Common myeloid progenitor, CD34-positive (primary cell): ENCODE data around the gene MAST2.

Source experiments
- CTCF ChIA-PET: fragments of 350-600 bp; sonication (Branson Sonifier 250); formaldehyde crosslinking; loops from one replicate; lab custom pipeline; 2021; ENCODE audit warnings: antibody characterized with exemption; lab: Charles Lee
- POLR2A ChIA-PET: fragments of 350-600 bp; sonication (Branson Sonifier 250); formaldehyde crosslinking; loops from one replicate; lab custom pipeline; 2021; ENCODE audit warnings: antibody characterized with exemption; lab: Charles Lee
- DNase-seq, 3 donors: peaks; one replicate each; pipeline versions ENCODE4 v3.0.0 to v3.0.0-alpha.2; 2013
- H3K27ac ChIP-seq, 2 experiments: 1 replicate in 1 of 2; 2 replicates in 1 of 2; pipeline ENCODE4 v1.7.0; 2013; ENCODE audit warnings: inconsistent platforms in 2 of 2, low read length in 2 of 2, mild to moderate bottlenecking in 2 of 2, low read depth in 1 of 2, moderate library complexity in 1 of 2; ENCODE audit not compliant: severe bottlenecking in 2 of 2, insufficient read depth in 1 of 2, poor library complexity in 1 of 2
- H3K27me3 ChIP-seq, 5 experiments: replicated peaks in 2 of 5; 1 replicate in 3 of 5; 2 replicates in 2 of 5; pipeline versions ENCODE4 v1.6.1 to v1.7.0; 2013; ENCODE audit warnings: low read length in 4 of 5, mild to moderate bottlenecking in 2 of 5, moderate library complexity in 2 of 5, inconsistent platforms in 1 of 5; ENCODE audit not compliant: insufficient read depth in 5 of 5, control insufficient read depth in 4 of 5
- H3K36me3 ChIP-seq, 4 experiments: 1 replicate in 2 of 4; 2 replicates in 2 of 4; pipeline versions ENCODE4 v1.6.1 to v1.7.0; 2013; ENCODE audit warnings: low read length in 3 of 4, control low read depth in 1 of 4, mild to moderate bottlenecking in 1 of 4; ENCODE audit not compliant: control insufficient read depth in 4 of 4, insufficient read depth in 4 of 4
- H3K4me1 ChIP-seq, 4 experiments: 1 replicate in 3 of 4; 2 replicates in 1 of 4; pipeline versions ENCODE4 v1.6.1 to v1.7.1; 2013; ENCODE audit warnings: low read length in 3 of 4, mild to moderate bottlenecking in 3 of 4, control low read depth in 1 of 4, inconsistent platforms in 1 of 4, moderate library complexity in 1 of 4; ENCODE audit not compliant: control insufficient read depth in 4 of 4, insufficient read depth in 4 of 4; ENCODE audit errors: control extremely low read depth in 1 of 4
- H3K4me3 ChIP-seq, 7 experiments: 1 replicate in 4 of 7; 2 replicates in 3 of 7; pipeline versions ENCODE4 v1.5.1 to v1.7.0; 2013; ENCODE audit warnings: mild to moderate bottlenecking in 7 of 7, low read length in 6 of 7, moderate library complexity in 6 of 7, inconsistent platforms in 2 of 7, low read depth in 2 of 7, control low read depth in 1 of 7; ENCODE audit not compliant: insufficient read depth in 4 of 7, control insufficient read depth in 1 of 7; ENCODE audit errors: extremely low read depth in 1 of 7
- H3K9me3 ChIP-seq, 5 experiments: 1 replicate in 4 of 5; 2 replicates in 1 of 5; pipeline versions ENCODE4 v1.6.1 to v1.7.1; 2013; ENCODE audit warnings: low read length in 4 of 5, mild to moderate bottlenecking in 2 of 5, inconsistent platforms in 1 of 5, low read depth in 1 of 5, moderate library complexity in 1 of 5; ENCODE audit not compliant: control insufficient read depth in 4 of 5, insufficient read depth in 2 of 5; ENCODE audit errors: control extremely low read depth in 1 of 5
- WGBS: methylation state at CpG from one replicate; pipeline ENCODE4 v1.1.5; 2013; ENCODE audit not compliant: insufficient coverage; 5-methylcytosine and 5-hydroxymethylcytosine counted together

MAST2 gene

GRCh38 chr1:45974541-45975269 lies 171.3 kb downstream of the MAST2 start:
- H3K4me3 ChIP-seq = no peak overlapping the region
- CTCF ChIA-PET = interaction anchor here (1.1 kb wide), 1 partner anchor 33 kb away, joined by 3 read pairs; no protein-coding TSS in a partner anchor
- no peaks in the 10 kb centered on the region for H3K27me3 ChIP-seq
- peaks cover 6 to 23% (median 11%) of the 10 kb centered on the region in 4 experiments for H3K36me3 ChIP-seq
- POLR2A ChIA-PET = no interaction called here
- no peak for DNase-seq
- H3K4me1 ChIP-seq = no peaks in the 10 kb centered on the region
- H3K9me3 ChIP-seq = peaks cover 0 to 13% (median 5%) of the 10 kb centered on the region in 5 experiments
- H3K27ac ChIP-seq = no peak overlapping the region
- WGBS = no CpG with 5 or more reads among the region's 1 CpG

DNA sequence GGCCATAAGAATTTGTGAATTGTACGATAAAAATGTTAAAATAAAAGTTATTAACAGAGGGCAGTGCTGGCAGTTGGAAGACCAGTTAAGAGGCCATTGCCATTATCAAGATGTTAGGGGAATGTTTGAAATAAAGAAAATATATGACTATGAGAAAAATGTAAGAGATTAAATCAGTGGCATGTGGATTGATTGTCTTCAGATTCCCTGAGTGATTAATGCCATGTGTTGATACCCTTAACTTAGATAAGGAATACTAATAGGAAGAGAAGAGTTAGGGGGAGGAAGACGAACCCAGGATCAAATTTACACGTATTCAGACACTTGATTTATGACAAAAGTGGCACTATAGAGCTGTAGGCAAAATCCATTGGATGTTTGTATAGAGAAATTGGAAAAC lies 173.2 kb downstream of the MAST2 start:
- Histone ChIP-seq H3K9me3 (peaks cover 0 to 9% (median 9%) of the 10 kb centered on the region in 5 experiments), H3K4me1 (no peaks in the 10 kb centered on the region), H3K27me3 (no peaks in the 10 kb centered on the region), H3K27ac (no peak overlapping the region), H3K4me3 (no peak overlapping the region), H3K36me3 (peaks cover 6 to 11% (median 8%) of the 10 kb centered on the region in 4 experiments)
- POLR2A ChIA-PET = no interaction called here
- 100% methylated on average over 3 of the region's 3 CpGs for WGBS
- no peak for DNase-seq
- CTCF ChIA-PET = no interaction called here

DNA sequence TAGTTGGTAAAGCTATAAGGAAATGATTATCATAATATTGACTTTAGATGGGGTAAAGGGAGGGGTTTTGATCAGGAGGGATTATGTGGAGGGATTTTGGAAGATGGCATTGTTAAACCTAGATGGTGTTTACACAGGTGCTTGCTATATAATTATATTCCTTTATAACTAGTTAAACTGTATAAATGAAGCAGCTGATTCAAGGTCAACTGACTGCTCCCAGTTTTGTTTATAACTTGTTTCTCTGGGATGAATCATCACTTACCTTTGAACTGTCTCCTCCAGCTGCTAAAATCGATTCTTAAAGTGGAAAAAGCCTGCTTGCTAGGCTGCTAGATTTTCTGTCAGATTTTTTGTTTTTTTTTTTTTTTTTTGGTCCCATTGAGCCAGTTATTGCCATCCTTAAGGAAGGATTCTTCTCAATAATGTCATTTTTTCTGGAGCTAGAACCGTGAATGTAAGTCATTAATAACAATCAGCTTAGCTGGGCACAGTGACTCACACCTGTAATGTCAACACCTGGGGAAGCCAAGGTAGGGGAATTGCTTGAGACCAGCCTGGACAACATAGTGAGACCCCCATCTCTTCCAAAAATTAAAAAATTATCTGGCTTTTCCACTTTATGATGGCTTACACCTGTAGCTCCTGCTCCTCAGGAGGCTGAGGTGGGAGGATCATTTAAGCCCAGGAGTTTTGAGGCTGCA lies 175.8 kb downstream of the MAST2 start:
- no peaks in the 10 kb centered on the region for H3K4me1 ChIP-seq
- no peak for DNase-seq
- no peak overlapping the region for H3K27ac ChIP-seq
- POLR2A ChIA-PET = no interaction called here
- no peak overlapping the region for H3K4me3 ChIP-seq
- WGBS = 92% methylated on average over 2 of the region's 2 CpGs
- H3K27me3 ChIP-seq = no peaks in the 10 kb centered on the region
- CTCF ChIA-PET = no interaction called here
- H3K36me3 ChIP-seq = no peaks in the 10 kb centered on the region
- H3K9me3 ChIP-seq = peaks cover 0 to 9% (median 7%) of the 10 kb centered on the region in 5 experiments

GRCh38 chr1:45979778-45980176 lies 176.4 kb downstream of the MAST2 start:
- Histone ChIP-seq H3K27ac (no peak overlapping the region), H3K9me3 (peaks cover 0 to 9% (median 7%) of the 10 kb centered on the region in 5 experiments), H3K4me1 (no peaks in the 10 kb centered on the region), H3K36me3 (no peaks in the 10 kb centered on the region), H3K27me3 (no peaks in the 10 kb centered on the region), H3K4me3 (no peak overlapping the region)
- WGBS = 100% methylated on average over 2 of the region's 5 CpGs
- ChIA-PET CTCF (no interaction called here), POLR2A (no interaction called here)
- DNase-seq = no peak

DNA sequence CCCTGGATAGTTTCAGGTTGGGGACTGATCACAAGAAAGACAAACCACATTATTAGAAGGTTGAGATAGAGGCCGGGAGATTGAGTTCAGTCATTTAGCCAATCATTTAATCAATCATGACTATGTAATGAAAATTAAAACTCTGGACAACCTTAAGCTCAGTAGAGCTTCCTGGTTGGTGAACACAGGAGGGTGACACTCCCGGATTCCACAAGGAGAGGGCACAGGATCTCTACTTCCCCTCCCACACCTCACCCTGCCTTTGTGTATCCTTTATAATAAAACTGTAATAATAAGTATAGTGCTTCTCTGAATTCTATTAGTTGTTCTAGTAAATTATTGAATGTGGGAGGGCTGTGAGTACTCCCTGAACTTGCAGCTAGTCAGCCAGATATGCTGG lies 178.9 kb downstream of the MAST2 start:
- H3K4me1 ChIP-seq = no peaks in the 10 kb centered on the region
- DNase-seq = no peak
- peaks cover 0 to 9% (median 7%) of the 10 kb centered on the region in 5 experiments for H3K9me3 ChIP-seq
- CTCF ChIA-PET = no interaction called here
- H3K27me3 ChIP-seq = no peaks in the 10 kb centered on the region
- no peaks in the 10 kb centered on the region for H3K36me3 ChIP-seq
- no peak overlapping the region for H3K4me3 ChIP-seq
- no peak overlapping the region for H3K27ac ChIP-seq
- POLR2A ChIA-PET = interaction anchor here (0.6 kb wide), 1 partner anchor 12 kb away, joined by 11 read pairs; no protein-coding TSS in a partner anchor
- WGBS = no CpG with 5 or more reads among the region's 2 CpGs

DNA sequence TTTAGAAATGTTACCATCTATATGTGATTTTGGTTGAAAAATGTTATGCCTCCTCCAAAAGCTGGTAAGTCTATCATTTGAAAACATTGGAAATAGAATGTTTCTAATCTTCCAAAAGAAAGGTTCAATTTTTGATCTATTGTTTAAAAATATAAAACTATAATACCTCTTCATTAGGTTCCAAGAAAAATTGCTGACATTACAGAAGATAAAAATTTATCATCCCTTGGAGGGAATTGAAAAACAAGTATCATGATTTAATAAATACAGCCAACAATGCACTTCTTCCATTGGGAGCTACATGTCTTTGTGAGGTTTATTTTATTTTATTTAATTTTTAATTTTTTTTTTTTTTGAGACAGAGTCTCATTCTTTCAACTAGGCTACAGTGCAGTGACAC lies 180.6 kb downstream of the MAST2 start:
- no peak for DNase-seq
- Histone ChIP-seq H3K27ac (no peak overlapping the region), H3K4me1 (no peaks in the 10 kb centered on the region), H3K9me3 (peaks cover 0 to 9% (median 7%) of the 10 kb centered on the region in 5 experiments), H3K4me3 (no peak overlapping the region), H3K36me3 (no peaks in the 10 kb centered on the region), H3K27me3 (no peaks in the 10 kb centered on the region)
- CTCF ChIA-PET = no interaction called here
- POLR2A ChIA-PET = no interaction called here

- H3K4me1 ChIP-seq = no peaks in the 10 kb centered on the region
- DNase-seq = no peak
- POLR2A ChIA-PET = no interaction called here
- H3K27ac ChIP-seq = no peak overlapping the region
- peaks cover 0 to 7% (median 3%) of the 10 kb centered on the region in 5 experiments for H3K9me3 ChIP-seq
- H3K4me3 ChIP-seq = no peak overlapping the region
- 100% methylated on average over 4 of the region's 4 CpGs for WGBS
- H3K27me3 ChIP-seq = no peaks in the 10 kb centered on the region
- CTCF ChIA-PET = interaction anchor here (0.6 kb wide), 1 partner anchor 19 kb away, joined by 3 read pairs; no protein-coding TSS in a partner anchor
- peaks cover 0 to 4% (median 0%) of the 10 kb centered on the region in 4 experiments for H3K36me3 ChIP-seq
These were observed 183.8 kb downstream of the MAST2 start for GRCh38 chr1:45987204-45987603.
